ENCODE measurements around the gene RNF181.
"Not testable (repeated sequence)": the region's sequence is repeated elsewhere in the genome, so short reads cannot be mapped to it uniquely, and the experiment has no call there.

Gene RNF181

DNA sequence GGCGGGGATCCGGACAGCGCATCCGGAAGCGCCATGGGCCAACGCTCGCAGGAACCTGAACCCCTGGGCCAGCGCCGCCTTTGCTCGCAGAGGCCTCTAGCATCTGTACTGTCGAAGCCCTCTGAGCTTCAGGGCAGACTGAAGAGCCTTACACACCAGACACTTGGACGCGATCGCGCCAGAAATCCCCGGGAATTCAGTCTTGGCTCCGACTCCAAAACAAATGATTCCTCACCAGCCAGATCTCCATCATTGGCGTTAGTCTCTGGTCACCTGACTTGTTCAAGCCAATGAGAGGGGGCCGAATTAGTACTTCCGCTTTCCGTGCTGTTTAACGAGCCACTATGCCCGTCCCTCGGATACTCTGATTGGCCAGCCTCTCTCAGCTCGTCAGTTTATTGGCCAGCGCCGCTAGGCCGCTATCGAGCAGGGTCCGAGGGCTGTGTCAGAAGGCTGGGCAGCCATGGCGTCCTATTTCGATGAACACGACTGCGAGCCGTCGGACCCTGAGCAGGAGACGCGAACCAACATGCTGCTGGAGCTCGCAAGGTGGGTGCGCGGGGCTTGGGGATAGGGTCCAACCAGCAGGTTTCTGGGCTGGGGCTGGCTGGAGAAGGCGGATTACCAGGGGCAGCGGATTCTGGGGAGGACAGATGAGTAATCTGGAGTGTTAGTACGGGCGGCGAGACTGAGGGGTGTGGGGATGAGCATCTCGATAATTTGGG is at the start of gene RNF181:
TSS of gene RNF181 (plus strand) at position 445 of the 725 bp plus-strand sequence. CDS start at position 464, 19 bp downstream.
- peak; percentile 97 for DNase-seq

- DNase-seq: no peak
Observed at GRCh38 chr2:85545780-85546240, 49.7 kb upstream of the RNF181 start.

DNA sequence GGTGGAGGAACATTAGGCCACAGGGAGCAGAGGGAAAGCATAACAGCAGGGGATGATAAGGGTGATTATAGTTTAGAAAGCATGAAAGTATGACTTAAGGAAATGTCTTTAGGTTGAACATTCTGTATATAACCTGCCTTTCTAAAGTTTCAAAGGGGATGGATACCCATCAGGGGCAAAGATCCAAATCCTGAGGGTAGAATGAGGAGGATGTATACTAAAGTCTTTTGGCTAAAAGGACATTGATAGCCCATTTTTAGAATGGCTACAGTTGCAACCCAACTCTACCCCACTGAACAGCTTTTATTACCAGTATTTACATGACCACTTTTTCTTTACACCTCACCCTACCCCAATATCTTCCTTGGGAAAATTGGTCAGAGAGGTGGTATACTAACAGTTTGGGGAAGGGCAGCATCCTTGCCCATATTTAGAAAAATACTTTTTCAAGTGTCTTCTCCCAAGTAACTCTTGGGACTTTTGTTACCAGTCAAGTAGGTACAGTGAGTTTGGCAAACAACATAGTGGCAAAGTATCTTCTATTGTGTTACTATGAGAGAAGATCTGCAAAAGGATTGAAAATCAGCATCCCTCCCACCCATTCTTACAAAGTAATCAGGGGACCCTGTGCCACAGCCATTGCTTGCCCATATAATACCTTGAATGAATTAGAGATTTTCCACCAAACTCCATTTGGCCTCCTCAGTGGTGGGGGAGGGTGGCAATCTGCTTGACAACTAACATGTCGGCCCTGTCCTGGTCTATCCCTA is 48.3 kb upstream of the RNF181 start:
- no peak for DNase-seq

DNA sequence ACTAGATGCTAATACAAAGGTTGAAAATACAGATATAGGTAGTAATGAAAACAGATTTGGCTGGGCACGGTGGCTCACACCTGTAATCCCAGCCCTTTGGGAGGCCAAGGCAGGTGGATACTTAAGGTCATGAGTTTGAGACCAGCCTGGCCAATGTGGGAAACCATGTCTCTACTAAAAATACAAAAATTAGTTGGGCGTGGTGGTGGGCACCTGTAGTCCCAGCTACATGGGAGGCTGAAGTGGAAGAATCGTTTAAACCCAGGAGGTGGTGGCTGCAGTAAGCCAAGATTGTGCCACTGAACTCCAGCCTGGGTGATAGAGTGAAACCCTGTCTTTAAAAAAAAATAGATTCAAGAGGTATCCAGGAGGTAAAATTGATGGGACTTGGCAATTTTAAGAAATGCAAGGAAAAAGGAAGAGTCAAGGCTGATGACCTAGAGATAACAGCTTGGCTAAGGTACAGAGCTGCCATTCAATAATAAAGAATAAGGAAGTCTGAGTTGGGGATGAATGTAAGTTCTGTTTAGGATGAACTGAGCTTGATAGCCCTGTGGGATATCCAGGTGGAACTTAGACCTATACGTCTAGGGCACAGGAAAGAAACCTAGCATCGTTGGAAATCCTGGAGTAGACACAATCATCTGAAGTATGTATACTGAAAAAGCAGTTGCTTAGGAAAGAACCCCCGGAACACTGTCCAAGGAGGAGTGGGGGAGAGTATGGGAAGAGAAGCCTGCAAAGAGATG is 47.5 kb upstream of the RNF181 start:
- DNase-seq: no peak

DNA sequence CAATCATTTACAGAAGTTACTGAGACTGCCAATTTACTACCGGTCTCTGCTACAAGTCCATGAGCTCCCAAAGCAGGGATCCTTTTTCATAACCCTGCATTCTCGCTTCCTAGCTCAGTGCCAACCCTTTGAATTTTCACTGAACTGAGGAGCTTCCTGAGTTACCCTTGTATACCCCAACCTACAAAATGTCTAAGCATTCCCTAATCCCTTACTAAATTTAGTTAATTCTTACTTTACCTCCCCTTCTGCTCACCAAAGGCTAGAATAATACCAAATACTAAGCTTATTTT is 47.0 kb upstream of the RNF181 start:
- DNase-seq: no peak

GRCh38 chr2:85549095-85549494 is 46.5 kb upstream of the RNF181 start:
- no peak for DNase-seq

DNA sequence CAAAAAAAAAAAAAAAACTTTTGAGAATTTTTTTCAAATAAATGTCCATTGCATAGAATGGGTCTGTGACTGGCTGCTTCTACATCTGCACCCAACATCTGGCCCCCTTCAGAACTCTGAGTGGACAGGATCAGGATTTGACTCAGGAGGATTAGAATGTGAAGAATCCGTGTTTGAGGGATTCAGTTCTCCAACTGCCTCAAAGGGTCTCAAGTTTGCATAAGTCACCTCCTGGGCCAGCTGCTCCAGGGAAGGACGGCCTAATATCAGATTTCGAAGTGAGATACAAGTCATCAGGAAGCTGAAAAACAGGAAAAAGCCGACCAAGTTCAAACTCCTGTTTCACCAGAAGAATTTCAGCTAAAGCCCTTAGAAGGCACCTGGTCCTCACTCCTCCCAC is 45.7 kb upstream of the RNF181 start:
- no peak for DNase-seq

DNA sequence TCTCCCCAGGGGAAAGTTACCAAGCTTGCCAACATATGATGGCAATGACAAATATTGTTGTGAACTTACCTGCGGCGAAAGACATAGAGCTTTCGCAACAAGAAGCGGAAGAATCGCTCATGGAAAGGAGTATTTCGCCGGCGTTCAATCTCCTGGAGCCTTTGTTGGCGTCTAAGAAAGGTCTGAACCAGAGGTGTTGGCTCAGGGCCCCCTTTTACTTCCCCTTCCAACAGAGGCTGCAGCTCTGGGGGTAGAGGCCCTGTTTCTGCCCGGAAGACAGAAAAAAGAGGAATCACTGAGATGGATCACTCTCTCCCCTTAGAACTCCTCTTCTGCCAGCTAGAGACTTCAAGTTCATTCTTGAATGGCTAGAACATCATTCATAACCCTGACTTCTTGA is 45.1 kb upstream of the RNF181 start:
- DNase-seq: no peak

- peak; percentile 20 for DNase-seq
Observed at GRCh38 chr2:85551698-85552678, 43.6 kb upstream of the RNF181 start.

DNA sequence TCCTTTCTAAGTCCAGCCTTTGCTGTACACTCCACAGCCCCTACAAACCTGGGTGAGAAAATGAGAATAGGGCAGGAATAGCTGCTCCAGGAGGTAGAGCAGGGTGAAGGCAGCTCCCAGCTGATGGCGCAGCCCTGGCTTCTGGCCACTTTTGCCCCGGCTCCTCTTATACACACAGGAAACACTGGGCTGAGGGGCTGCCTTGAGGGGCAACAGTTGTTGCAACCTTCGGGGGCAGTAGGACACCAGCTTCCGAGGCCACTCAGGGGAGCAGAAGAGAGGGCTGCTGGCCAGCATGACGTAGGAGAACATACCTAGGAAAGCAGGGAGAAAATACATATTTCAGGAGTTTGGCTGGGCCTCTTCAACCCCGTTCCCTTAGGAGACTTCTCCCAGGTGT is 42.4 kb upstream of the RNF181 start:
- no peak for DNase-seq

- no peak for DNase-seq
Observed at GRCh38 chr2:85554980-85555612, 40.4 kb upstream of the RNF181 start.

- no peak for DNase-seq
Observed at GRCh38 chr2:85557130-85557529, 38.4 kb upstream of the RNF181 start.

DNA sequence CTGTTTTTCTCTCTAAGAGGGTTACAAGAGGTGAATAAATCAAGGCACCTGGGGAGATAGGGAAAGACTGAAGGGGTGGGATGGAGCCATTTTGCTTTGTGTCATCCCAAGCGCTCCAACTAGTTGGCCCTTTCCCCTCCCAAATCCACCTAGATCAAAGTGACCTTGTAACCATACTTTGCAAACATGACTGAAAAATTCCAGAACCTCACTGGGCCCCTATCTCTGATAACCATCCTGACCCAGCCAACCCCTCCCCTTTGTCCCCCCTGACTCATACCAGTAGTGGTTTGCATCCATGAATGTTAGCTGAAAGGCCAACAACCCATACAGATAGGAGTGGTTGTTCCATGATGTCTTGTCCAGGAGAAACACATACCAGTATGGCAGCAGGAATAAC is 37.4 kb upstream of the RNF181 start:
- no peak for DNase-seq

DNA sequence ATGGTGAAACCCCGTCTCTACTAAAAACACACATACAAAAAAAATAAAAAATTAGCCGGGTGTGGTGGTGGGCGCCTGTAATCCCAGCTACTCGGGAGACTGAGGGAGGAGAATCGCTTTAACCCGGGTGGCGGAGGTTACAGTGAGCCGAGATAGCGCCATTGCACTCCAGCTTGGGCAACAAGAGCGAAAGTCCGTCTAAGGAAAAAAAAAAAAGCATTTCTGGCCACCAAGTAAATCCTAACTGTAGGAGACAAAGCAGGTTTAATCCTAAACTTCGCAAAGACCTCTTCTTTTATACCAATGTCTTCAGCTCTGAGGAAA is 35.2 kb upstream of the RNF181 start:
- not testable (repeated sequence) for DNase-seq

GRCh38 chr2:85560812-85561279 is 34.7 kb upstream of the RNF181 start:
- no peak for DNase-seq

DNA sequence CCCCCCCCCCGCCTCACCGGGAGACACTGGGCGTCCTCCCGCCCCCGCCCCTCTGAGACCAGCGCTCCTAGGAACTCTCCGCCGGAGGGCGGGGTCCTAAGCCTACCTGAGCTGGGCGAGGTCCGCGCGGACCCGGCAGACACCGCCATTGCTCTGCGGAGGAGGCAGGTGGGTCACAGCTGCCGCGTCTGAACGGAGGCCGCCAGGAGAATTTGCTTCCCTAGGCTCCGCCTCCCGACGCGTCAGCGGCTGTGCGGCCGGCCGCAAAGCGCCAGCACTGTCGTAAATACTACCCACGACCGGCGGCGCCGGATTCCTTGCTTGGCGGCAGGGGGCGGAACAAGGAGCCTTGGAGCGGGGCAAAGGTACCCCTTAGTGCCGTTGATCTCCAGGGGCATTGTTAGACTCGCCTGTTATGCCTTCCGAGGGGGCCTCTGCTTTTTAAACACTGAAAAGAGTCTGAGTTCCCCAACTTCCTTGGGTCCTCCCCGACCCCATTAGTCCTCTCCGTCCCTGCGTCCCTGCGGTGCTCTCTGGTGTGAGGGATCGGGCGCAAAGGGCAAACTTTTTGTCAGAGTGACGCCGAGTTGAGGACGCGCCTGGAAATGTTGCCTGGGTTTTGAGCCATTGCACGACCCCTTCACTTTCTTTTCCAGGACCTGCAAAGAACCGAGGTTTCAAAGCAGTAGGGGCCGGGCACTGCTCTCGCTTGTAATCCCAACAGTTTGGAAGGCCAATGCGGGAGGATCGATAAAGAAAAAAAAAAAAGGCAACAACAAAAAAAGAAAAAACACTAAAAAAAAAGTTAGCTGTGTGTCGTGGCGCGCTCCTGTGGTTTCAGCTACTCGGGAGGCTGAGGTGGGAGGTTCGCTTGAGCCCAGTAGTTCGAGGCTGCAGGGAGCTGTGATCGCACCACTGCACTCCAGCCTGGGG is 34.0 kb upstream of the RNF181 start, which contains the start of gene GGCX:
TSS of gene GGCX (minus strand) at position 214 of the 933 bp plus-strand sequence. CDS start at position 149, 65 bp downstream.
- peak; percentile 82 for DNase-seq

GRCh38 chr2:85564144-85564563 is 31.4 kb upstream of the RNF181 start:
- DNase-seq: no peak

DNA sequence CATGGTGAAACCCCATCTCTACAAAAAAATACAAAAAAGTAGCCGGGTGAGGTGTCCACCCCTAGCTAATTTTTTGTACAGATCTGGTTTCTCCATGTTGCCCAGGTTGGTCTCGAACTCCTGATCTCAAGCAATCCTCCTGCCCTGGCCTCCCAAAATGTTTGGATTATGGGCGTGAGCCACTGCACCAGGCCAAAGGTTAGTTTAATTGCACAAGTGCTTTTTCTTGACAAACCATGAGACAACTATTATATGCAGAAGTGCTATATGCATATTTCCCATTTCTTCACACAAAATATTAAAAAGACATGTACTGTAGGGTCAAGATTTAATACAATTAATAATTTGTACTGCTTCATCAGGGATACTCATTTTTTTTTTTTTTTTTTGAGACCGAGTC is 29.3 kb upstream of the RNF181 start:
- DNase-seq: no peak

GRCh38 chr2:85575739-85576138 is 19.8 kb upstream of the RNF181 start:
- no peak for DNase-seq

GRCh38 chr2:85577063-85577385 is 18.5 kb upstream of the RNF181 start:
- no peak for DNase-seq
